ENCODE results near the gene ZDHHC7. TPM values are rescaled to one million over a fixed set of nuclear protein-coding genes. Genes with fewer than 3 reads are reported as not detected.

ZDHHC7 gene
- total and polyA plus RNA-seq, 9 donors = 23.9 to 54.5 (median 32.7) TPM

- Histone ChIP-seq H3K27me3 (no peaks in the 10 kb centered on the region), H3K4me3 (no peak overlapping the region), H3K4me1 (ENCODE audit: insufficient read depth) (no peaks in the 10 kb centered on the region), H3K27ac (no peak overlapping the region), H3K36me3 (no peaks in the 10 kb centered on the region), H3K9me3 (no peaks in the 10 kb centered on the region)
- TF ChIP-seq POLR2A (IDR thresholded peaks at IDR 0.05) = no peak
- TF ChIP-seq CTCF (IDR thresholded peaks at IDR 0.05) = no peak
- TF ChIP-seq EP300 (IDR thresholded peaks at IDR 0.05) = no peak
- WGBS, 3 donors = 85 to 87% (median 85%) methylated on average over 27 of the region's 27 CpGs
- intact Hi-C loops (cut with DNase I) = no loop called here
- no peak for DNase-seq
These were observed 30.2 kb upstream of the ZDHHC7 start for GRCh38 chr16:85041219-85042166.

DNA sequence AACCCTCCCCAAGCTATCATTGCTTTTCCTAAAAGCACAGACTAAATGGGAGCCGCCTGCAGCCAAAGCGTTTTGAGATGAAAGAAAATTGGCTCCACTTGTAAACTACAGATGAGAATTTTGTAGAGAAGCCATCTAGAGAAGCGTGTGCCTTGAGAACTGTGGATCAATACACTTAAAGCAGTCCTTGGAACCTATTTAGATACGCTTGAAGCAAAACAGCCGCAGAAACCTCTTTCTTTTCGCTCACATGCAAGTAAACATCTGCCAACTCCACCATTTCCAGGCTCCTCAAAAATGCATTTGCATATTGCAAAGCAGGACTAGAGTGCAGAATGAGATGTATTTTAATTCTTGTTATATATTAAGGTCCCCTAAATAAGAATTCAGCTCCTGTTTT lies 29.4 kb upstream of the ZDHHC7 start:
- Histone ChIP-seq H3K9me3 (no peaks in the 10 kb centered on the region), H3K27ac (no peak overlapping the region), H3K27me3 (no peaks in the 10 kb centered on the region), H3K36me3 (no peaks in the 10 kb centered on the region), H3K4me1 (ENCODE audit: insufficient read depth) (no peaks in the 10 kb centered on the region), H3K4me3 (no peak overlapping the region)
- DNase-seq = no peak
- TF ChIP-seq CTCF (IDR thresholded peaks at IDR 0.05) (no peak), EP300 (IDR thresholded peaks at IDR 0.05) (no peak), POLR2A (IDR thresholded peaks at IDR 0.05) (no peak)
- WGBS, 3 donors = 71 to 78% (median 75%) methylated on average over 6 of the region's 6 CpGs
- intact Hi-C loops (cut with DNase I) = no loop called here

DNA sequence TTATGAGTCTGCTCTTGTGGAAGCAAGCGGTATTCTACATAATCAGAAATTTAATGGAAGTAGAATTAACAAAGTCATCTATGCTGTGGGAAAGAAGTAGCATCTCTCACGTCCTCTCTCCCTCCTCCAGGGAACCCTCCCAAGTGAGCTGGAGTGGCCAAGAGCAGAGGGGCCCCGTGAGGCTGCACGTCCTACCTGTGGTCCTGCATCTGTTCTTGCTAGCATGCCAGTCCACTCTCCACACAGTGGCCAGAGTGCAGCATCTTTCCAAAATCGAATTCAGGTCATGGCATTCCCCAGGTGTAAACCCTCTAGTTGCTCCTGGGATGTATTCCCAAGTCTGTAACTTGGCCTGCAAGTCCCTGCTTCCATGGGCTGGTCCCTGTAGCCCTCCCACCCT lies 26.4 kb upstream of the ZDHHC7 start:
- no peaks in the 10 kb centered on the region for H3K4me1 ChIP-seq (ENCODE audit: insufficient read depth)
- DNase-seq = no peak
- H3K36me3 ChIP-seq = no peaks in the 10 kb centered on the region
- intact Hi-C loops (cut with DNase I) = loop anchor here in 1 of 4 donors (10.0 kb wide), 1 partner anchor 207 kb away; no protein-coding TSS in a partner anchor
- H3K27ac ChIP-seq = no peak overlapping the region
- no peaks in the 10 kb centered on the region for H3K9me3 ChIP-seq
- no peak for TF ChIP-seq CTCF (IDR thresholded peaks at IDR 0.05)
- TF ChIP-seq EP300 (IDR thresholded peaks at IDR 0.05) = no peak
- TF ChIP-seq POLR2A (IDR thresholded peaks at IDR 0.05) = no peak
- H3K4me3 ChIP-seq = no peak overlapping the region
- 85 to 90% (median 90%) methylated on average over 5 of the region's 5 CpGs for WGBS, 3 donors
- no peaks in the 10 kb centered on the region for H3K27me3 ChIP-seq

GRCh38 chr16:85037050-85037410 lies 25.7 kb upstream of the ZDHHC7 start:
- intact Hi-C loops (cut with DNase I) = loop anchor here in 1 of 4 donors (10.0 kb wide), 1 partner anchor 208 kb away; no protein-coding TSS in a partner anchor
- H3K4me3 ChIP-seq = no peak overlapping the region
- 79 to 93% (median 90%) methylated on average over 7 of the region's 7 CpGs for WGBS, 3 donors
- H3K27me3 ChIP-seq = no peaks in the 10 kb centered on the region
- H3K9me3 ChIP-seq = no peaks in the 10 kb centered on the region
- no peak overlapping the region for H3K27ac ChIP-seq
- H3K36me3 ChIP-seq = no peaks in the 10 kb centered on the region
- no peak for DNase-seq
- TF ChIP-seq POLR2A (IDR thresholded peaks at IDR 0.05) = no peak
- TF ChIP-seq EP300 (IDR thresholded peaks at IDR 0.05) = no peak
- no peak for TF ChIP-seq CTCF (IDR thresholded peaks at IDR 0.05)
- H3K4me1 ChIP-seq (ENCODE audit: insufficient read depth) = no peaks in the 10 kb centered on the region
